ENCODE results near the gene UBE2V1.

UBE2V1 gene

DNA sequence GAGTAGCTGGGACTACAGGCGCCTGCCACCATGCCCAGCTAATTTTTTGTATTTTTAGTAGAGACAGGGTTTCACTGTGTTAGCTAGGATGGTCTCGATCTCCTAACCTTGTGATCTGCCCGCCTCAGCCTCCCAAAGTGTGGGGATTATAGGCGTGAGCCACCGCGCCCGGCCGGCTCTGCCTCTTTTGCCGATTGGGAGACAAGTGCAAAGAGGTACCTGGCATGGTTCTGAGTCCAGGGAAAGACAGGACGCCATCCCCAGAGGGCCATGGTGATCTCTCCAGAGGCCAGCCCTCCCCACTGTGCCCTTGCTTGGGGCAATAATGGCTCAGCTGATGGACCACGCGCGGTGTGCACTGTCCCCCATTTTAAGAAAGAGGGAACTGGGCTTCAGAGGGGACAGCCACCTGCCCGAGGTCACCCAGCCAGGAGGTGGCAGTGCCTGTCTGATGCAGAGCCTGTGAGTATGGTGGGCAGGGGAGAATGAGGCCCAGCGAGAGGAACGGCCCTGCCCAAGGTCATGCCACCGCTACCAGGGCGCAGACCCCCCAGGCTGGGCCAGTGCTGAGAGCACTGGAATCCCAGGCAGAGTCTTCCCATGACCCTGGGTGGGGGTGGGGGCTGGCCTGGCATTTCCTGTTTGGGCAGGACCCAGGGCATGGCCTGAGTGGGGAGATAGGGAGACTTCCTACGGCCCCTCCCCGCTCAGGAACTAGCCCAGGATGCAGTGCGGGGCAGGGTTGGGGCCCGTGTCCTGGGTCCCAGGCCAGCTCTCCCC lies 69.2 kb downstream of the UBE2V1 start:
- DNase-seq (ENCODE audit: low spot score) = no peak

DNA sequence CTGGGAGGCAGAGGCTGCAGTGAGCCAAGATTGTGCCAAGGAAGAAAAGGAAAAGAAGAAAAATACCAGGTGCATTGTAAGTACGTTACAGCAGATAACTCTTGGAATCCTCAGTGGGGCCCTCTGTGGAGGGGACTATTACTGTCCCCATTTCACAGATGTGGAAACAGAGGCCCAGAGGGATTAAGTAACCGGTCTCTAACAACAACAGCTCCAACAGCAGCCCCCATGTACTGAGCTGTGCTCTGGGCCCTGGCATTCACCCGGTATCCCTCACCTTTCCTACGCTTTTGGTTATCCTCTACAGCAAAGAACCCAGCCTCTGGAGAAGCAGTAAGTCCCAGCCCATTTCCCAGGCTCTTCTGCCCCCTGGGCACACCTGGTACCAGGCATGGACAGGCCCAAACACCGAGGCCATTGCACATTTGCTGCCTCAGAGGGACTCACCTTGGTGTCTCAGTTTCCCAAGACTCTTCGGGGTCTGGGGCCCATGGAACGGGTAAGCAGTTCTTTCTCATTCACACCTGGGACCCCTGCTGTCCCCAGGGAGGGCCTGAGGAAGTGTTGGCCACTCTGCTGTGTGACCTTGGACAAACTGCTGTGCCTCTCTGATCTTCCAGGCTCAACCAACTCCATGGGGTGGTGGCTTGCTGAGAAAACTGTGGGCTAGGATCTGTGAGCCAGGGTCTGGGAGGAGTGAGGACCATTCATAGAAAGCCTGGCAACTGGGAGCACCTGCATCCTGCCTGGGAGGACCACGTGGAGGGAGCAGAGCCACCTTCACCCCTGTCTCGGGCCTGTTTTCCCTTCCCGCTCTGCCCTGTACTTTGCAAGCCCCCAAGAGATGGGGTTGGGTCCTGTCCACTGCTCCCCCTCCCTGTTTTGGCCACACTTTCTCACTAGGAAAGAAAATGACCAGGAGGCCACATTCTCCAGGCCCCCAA lies 70.3 kb downstream of the UBE2V1 start:
- no peak for DNase-seq (ENCODE audit: low spot score)

DNA sequence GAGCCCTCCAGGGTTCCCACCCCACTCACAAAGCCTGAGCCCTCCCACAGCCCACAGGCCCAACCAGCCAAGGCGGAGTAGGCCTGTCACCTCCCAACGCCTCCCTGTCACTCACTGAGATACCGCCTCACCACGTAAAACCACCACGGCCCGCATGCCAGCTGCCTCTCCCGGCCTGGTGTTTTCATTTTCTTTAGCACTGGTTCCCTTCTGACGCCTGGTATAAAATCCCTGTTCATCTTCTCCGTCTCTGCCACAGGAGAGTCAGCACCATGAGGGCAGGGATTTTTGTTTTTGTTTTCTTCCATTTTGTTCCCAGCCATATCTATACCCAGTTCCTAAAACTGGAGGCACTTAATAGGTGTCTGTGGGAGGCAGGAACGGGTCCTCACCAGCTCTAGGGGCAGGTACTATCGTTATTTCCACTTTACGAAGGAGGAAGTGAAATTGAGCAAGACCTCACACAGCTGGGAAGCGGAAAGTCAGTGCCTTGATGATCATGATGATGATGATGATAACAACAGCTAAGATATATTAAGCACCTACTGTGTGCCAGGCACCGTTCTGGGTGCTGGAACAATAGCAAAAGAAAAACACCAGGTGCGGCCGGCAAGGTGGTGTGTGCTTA lies 71.6 kb downstream of the UBE2V1 start:
- DNase-seq (ENCODE audit: low spot score) = no peak

DNA sequence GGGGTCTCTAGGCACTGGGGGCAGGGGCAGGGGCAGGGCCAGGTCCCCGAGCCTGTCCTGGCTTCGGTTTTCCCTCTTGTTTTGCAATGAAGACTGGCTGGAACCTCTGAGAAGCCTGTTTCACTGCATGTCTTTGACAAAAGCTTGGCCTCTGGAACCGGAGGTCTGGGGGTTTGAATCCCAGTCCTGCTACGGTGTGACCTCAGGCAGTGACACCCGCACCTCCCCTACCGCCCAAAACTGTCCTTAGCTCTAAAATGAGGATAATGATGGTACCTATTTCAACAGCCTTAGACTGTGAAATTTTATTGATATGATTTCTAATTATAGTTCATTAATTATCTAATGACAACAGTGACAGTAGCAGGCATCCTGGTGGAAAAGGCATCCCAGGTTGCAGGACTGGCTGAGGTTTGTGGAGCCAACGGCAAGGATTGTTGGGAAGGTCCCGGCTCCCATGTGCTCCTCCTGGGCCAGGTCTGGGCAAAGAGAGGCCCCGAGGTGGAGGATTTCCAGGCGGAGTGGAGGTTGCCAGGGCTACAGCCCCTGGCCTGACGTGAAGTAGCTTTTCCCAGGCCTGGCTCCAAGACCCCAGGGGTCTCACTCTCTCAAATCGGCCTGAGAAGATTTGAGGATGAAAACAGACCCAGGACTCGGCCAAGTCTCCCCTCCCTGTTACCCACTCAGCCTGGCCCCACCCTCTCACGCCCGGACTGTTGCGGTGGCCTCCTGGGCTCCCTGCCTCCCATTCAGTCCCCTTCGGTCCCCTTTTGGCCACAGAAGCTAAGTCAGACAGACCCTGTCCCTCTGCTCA lies 72.3 kb downstream of the UBE2V1 start:
- no peak for DNase-seq (ENCODE audit: low spot score)

DNA sequence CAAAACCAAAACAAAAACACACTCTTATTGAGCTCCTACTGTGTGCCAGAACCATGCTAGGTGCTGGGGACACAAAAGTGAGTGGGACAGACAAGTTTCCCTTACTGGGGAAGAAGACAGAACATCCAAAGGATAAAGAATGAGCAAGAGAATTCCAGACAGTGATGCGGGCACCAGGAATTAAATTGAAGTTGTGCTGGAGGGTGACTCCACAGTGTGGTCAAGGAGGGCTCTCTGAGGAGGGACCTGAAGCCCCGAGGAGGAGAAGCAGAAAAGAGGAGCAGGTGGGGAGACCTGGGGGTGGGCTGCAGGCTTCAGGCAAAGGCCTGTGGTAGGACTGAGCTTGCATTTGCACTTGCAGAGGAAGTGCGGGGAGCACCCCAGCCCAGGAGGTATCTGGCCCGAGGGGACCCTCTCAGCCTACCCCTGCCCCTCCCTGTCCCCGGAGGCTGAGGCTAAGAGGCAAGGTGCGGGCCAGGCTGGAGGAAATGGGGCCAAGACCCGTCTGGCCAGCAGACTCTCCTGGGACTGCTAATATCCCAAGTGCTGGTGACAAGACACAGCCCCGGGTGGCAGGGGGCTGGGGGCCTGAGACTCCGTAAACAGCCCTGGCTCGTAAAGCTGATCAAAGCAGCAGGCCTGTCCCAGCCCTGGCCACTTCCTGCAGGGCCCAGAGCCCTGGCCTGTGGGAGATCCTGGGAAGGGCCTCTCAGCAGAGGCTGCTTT lies 73.1 kb downstream of the UBE2V1 start:
- DNase-seq (ENCODE audit: low spot score) = no peak

DNA sequence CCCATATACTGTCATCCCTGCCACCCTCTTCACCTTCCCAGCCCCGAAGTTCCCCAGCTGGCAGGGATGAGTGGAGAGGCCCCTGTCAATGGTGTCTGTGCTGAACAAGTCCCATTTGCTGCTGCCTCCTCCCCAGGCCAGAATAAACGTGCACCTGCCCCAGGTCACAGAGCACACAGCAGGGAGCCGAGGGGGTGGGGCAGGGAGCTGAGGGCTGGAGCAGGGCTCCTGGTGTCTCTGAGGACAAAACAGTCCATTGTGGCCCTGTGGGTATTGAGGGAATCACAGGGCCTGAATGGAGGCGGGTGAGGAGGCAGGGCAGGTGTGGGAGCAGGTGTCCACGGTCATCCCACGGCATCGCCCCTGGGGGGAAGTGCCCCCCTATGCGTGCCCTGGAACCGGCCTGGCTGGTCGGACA lies 74.4 kb downstream of the UBE2V1 start:
- no peak for DNase-seq (ENCODE audit: low spot score)

DNA sequence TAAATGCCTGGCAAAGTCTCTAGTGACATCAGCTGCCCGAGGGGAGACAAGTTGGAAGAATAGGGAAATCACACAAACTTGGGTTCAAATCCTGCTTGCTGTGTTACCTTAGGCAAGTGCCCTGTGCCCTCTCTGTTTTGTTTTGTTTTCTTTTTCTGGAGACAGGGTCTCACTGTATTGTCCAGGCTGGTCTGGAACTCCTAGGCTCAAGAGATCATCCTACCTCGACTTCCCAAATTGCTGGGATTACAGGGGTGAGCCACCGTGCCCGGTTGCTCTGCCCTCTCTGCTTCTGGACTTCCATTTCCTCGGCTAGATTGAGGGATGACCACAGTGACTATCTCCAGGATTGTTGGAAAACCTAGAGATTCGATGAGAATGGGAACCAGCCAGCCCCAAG lies 74.8 kb downstream of the UBE2V1 start:
- no peak for DNase-seq (ENCODE audit: low spot score)

DNA sequence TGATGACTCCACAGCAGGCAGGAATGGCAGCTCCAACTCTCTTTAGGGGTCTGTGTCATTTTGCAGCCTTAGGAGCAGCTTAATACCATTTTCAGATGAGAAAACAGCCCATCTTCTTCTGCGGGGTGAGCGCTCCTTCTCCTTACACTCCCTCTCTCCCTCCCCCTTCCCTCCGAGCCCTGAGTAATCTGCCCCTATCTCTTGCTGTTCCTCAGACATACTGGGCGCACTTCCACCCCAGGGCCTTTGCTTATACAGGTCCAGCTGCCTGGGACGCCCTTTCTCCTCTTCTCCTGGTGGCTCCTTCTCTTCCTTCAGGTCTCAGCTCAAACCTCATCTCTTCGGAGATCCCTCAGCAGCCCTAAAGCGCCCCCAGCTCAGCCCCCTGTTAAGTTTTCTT lies 75.4 kb downstream of the UBE2V1 start:
- DNase-seq (ENCODE audit: low spot score) = no peak

DNA sequence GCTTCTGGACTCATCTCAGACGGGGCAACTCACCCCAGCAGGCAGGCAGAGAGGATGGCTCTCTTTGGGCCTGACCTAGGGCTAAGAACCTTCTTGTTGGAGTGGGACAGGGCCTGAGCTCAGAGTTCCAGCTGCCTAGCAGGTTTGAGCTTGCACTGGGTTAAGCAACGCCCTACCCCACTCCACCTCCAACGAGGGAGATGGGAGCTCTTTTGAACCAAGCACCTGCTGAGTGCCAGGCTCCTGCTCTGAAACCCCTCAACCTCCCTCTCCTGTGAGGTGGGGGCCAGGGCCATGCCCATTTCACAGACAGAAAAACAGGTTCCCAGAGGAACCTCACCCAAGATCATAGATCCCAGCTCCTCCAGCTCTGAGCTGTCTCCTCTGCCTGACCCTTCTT lies 75.8 kb downstream of the UBE2V1 start:
- DNase-seq (ENCODE audit: low spot score) = no peak

DNA sequence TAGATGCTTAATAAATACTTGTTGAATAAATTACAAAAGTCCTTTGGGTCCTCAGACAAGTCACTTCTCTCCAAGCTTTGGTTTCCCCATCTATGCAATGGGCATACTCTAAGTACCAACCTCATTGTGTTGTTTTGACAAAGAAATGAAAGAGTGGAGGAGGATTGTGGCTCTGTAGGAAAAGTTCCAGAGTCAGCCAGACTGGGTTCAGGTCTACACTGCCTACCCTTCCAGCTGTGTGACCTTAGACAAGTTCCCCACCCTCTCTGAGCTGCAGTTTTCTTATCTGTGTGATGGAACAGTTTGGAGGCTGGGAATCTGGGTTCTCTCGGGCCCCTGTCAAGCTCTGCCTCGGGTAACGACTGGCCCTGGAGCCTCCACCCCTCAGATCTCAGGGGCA lies 76.2 kb downstream of the UBE2V1 start:
- no peak for DNase-seq (ENCODE audit: low spot score)

DNA sequence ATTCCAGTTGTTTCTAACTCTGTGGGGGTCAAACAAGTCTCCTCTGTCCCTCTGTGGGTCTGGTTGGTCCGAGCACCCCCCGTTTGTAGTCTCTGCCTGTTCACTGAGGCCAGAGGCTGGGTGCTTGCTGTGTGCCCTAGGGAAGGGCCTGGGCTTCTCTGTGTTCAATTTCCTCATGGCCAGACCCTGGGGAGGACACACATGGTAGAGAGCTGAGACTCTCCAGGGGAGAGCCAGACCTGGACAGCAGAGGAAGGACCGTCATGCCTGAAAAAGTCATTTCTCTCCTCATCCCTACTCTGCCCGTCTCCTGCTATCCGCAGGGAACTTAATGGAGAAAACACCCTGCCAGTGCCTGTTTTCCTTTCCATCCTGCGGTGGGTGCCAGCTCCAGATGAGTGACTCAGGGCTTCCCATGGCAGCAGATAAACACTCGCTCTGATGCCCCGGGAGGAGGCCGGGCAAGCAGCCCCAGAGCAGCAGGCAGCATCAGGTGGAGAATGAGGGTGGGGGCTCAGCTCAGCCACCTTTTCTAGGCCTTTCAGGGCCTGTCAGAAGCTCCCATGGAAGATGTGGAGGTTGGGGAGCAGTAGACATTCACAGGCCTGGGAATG lies 78.3 kb downstream of the UBE2V1 start:
- peak; percentile 80 for DNase-seq (ENCODE audit: low spot score)

DNA sequence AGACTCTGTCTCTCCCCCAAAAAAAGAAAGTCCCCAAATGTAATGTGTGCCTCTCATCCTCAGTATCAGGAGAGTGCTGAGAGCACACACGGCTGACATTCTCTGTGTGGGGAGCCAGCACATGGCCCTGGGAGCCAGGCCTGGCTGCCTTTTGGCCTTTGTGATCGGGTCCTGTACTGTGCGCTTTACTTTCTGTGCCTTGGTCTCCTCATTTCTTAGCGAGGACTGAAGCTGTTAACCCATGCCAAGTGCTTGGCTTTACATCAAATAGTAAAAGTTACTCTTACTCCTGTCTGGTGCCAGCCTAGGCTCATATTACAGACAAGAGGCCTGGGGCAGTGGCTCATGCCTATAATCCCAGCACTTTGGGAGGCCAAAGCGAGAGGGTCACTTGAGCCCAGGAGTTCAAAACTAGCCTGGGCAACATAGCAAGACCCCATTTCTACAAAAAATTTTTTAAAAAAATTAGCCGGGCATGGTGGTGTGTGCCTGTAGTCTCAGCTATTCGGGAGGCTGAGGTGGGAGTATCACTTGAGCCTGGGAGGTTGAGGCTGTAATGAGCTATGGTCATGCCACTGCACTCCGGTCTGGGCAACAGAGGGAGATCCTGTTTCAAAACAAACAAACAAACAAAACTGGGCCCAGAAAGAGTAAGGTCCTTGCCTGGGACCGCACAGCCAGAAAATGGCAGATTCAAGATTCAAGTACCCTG lies 79.8 kb downstream of the UBE2V1 start:
- no peak for DNase-seq (ENCODE audit: low spot score)
